ENCODE results near the gene CEBPG.

CEBPG gene

GRCh38 chr19:33377586-33378475 is 4.3 kb downstream of the CEBPG start:
- DNase-seq (ENCODE audit: low read depth), result no peak

GRCh38 chr19:33379151-33379829 is 5.8 kb downstream of the CEBPG start:
- TF ChIP-seq MYC (IDR thresholded peaks at IDR 0.05; ENCODE audit: low read depth, low read length) (no peak), POLR2A (IDR thresholded peaks at IDR 0.05; ENCODE audit: extremely low read depth, insufficient read length) (no peak)
- TF ChIP-seq, protein P1, sequence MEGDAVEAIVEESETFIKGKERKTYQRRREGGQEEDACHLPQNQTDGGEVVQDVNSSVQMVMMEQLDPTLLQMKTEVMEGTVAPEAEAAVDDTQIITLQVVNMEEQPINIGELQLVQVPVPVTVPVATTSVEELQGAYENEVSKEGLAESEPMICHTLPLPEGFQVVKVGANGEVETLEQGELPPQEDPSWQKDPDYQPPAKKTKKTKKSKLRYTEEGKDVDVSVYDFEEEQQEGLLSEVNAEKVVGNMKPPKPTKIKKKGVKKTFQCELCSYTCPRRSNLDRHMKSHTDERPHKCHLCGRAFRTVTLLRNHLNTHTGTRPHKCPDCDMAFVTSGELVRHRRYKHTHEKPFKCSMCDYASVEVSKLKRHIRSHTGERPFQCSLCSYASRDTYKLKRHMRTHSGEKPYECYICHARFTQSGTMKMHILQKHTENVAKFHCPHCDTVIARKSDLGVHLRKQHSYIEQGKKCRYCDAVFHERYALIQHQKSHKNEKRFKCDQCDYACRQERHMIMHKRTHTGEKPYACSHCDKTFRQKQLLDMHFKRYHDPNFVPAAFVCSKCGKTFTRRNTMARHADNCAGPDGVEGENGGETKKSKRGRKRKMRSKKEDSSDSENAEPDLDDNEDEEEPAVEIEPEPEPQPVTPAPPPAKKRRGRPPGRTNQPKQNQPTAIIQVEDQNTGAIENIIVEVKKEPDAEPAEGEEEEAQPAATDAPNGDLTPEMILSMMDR (IDR thresholded peaks at IDR 0.05; ENCODE audit: low read depth, low read length), result no peak
- TF ChIP-seq, protein P2, sequence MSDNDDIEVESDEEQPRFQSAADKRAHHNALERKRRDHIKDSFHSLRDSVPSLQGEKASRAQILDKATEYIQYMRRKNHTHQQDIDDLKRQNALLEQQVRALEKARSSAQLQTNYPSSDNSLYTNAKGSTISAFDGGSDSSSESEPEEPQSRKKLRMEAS (IDR thresholded peaks at IDR 0.05; ENCODE audit: low read depth, low read length), result no peak
- no peak overlapping the region for H3K4me3 ChIP-seq (ENCODE audit: low read depth, low read length)
- DNase-seq (ENCODE audit: low read depth), result no peak

More at GRCh38 chr19:33377586-33378475, 4.3 kb downstream of the CEBPG start:
- H3K4me3 ChIP-seq (ENCODE audit: low read depth, low read length), result no peak overlapping the region
- TF ChIP-seq POLR2A (IDR thresholded peaks at IDR 0.05; ENCODE audit: extremely low read depth, insufficient read length) (no peak), MYC (IDR thresholded peaks at IDR 0.05; ENCODE audit: low read depth, low read length) (no peak)
- TF ChIP-seq, protein P1 (IDR thresholded peaks at IDR 0.05; ENCODE audit: low read depth, low read length), result no peak
- TF ChIP-seq, protein P2 (IDR thresholded peaks at IDR 0.05; ENCODE audit: low read depth, low read length), result no peak

DNA sequence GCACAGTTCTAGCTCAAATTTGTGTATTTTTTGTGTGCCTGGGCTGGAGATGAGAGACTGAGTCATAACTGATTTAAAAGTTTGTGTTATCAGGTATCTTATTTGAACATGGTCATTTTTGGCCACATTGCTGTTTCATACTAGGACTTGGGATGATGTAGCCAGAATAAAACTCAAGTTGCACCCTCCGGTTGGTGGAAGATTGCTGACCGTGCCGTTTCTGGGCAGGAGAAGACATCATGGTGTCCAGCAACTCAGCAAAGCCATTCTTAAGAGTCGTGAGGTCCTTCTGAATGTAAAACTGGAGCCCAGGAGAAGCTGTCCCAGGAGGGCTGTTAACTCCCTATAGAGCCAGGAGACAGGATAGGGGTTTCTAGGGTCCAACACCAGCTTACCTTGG is 7.6 kb downstream of the CEBPG start:
- TF ChIP-seq MYC (IDR thresholded peaks at IDR 0.05; ENCODE audit: low read depth, low read length), result no peak
- DNase-seq (ENCODE audit: low read depth), result no peak
- no peak overlapping the region for H3K4me3 ChIP-seq (ENCODE audit: low read depth, low read length)

- DNase-seq (ENCODE audit: low read depth), result no peak
- TF ChIP-seq, protein P1 (IDR thresholded peaks at IDR 0.05; ENCODE audit: low read depth, low read length), result no peak
- TF ChIP-seq, protein P2 (IDR thresholded peaks at IDR 0.05; ENCODE audit: low read depth, low read length), result no peak
- TF ChIP-seq MYC (IDR thresholded peaks at IDR 0.05; ENCODE audit: low read depth, low read length) (no peak), POLR2A (IDR thresholded peaks at IDR 0.05; ENCODE audit: extremely low read depth, insufficient read length) (no peak)
- no peak overlapping the region for H3K4me3 ChIP-seq (ENCODE audit: low read depth, low read length)
Measured at GRCh38 chr19:33382006-33382405, 8.5 kb downstream of the CEBPG start.

GRCh38 chr19:33382982-33383381 is 9.5 kb downstream of the CEBPG start:
- DNase-seq (ENCODE audit: low read depth), result no peak
- H3K4me3 ChIP-seq (ENCODE audit: low read depth, low read length), result no peak overlapping the region
- no peak for TF ChIP-seq POLR2A (IDR thresholded peaks at IDR 0.05; ENCODE audit: extremely low read depth, insufficient read length)
- TF ChIP-seq, protein P1 (IDR thresholded peaks at IDR 0.05; ENCODE audit: low read depth, low read length), result no peak
- TF ChIP-seq, protein P2 (IDR thresholded peaks at IDR 0.05; ENCODE audit: low read depth, low read length), result no peak
- TF ChIP-seq MYC (IDR thresholded peaks at IDR 0.05; ENCODE audit: low read depth, low read length), result no peak

DNA sequence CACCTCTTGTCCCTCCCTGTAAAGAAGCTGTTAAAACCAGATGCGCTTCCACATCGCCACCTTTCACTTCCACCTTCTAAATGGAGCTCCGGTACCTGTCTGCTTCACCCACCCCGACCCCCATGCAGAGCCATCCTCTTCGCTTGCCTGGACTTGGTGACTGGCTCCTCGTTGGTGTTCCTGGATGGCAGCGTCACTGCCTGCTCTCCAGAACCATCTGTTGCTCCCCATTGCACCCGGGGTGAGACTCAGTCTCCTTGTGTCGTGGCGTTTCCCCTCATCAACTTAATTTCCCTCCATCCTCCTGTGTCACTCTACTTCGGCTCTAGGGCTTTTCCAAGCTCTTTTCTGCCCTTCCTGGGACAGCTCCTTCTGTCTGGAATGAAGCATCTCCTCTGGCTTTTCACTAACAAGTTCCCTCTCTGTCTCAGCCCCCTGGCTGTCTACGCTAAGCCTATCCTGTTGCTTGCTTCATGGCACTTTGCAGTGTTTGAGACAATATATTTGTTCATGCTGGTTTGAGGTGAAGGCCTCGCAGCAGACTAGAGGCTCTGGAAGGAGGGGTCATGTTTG is 10.3 kb downstream of the CEBPG start:
- TF ChIP-seq, protein P1 (IDR thresholded peaks at IDR 0.05; ENCODE audit: low read depth, low read length), result no peak
- H3K4me3 ChIP-seq (ENCODE audit: low read depth, low read length), result no peak overlapping the region
- DNase-seq (ENCODE audit: low read depth), result no peak
